ENCODE results near the gene SERINC2. TPM values are rescaled to one million over a fixed set of nuclear protein-coding genes. Genes with fewer than 3 reads are reported as not detected.
"Not testable (repeated sequence)": the region's sequence is repeated elsewhere in the genome, so short reads cannot be mapped to it uniquely, and the experiment has no call there.

Gene SERINC2
- total and polyA plus RNA-seq, 9 of the 15 experiments (the other 6 are each of a cell fraction or from before 2014, with no cell fraction given), result 0.07 to 1.2 (median 0.70) TPM; not detected in 2

GRCh38 chr1:31471452-31472313 lies 58.7 kb downstream of the SERINC2 start (continued):
- TF ChIP-seq MAFG (tag; conservative IDR thresholded peaks at IDR 0.05), result peak; percentile 82
- peak; percentile 91 for TF ChIP-seq MYBL2 (IDR thresholded peaks at IDR 0.05; ENCODE audit: low read depth)
- TF ChIP-seq MYBL2 (CRISPR knock-in tag; IDR thresholded peaks at IDR 0.05; ENCODE audit: borderline replicate concordance); JUN (CRISPR knock-in tag; IDR thresholded peaks at IDR 0.05; ENCODE audit: borderline replicate concordance); CREB1 (IDR thresholded peaks at IDR 0.05); CEBPG (CRISPR knock-in tag; IDR thresholded peaks at IDR 0.05): not testable (repeated sequence)
- TF ChIP-seq ZNF197 (CRISPR knock-in tag; IDR thresholded peaks at IDR 0.05; ENCODE audit: low read depth), result peak; percentile 70
- TF ChIP-seq ZNF589 (CRISPR knock-in tag; IDR thresholded peaks at IDR 0.05; ENCODE audit: low read depth), result peak; percentile 45; the same call in 1 of the 2 replicates
- peak; percentile 82 for TF ChIP-seq RAD51 (IDR thresholded peaks at IDR 0.05; ENCODE audit: borderline replicate concordance, low read depth)
- peak; percentile 79 for TF ChIP-seq ZNF512 (tag; IDR thresholded peaks at IDR 0.05)
- peak; percentile 98 for TF ChIP-seq JUN (IDR thresholded peaks at IDR 0.05; ENCODE audit: borderline replicate concordance, low read depth, low read length)
- peak; percentile 91 for TF ChIP-seq C11orf30 (IDR thresholded peaks at IDR 0.05; ENCODE audit: low read depth)
- TF ChIP-seq ETV1 (tag; conservative IDR thresholded peaks at IDR 0.05; ENCODE audit: low read depth), result peak; percentile 66
- TF ChIP-seq HMGN3 (IDR thresholded peaks at IDR 0.05; ENCODE audit: borderline replicate concordance, extremely low read depth, insufficient read length, low read depth, low read length), result peak; percentile 42
- peak; percentile 63 for TF ChIP-seq ZNF644 (tag; IDR thresholded peaks at IDR 0.05; ENCODE audit: low read depth)
- peak; percentile 65 for TF ChIP-seq VEZF1 (CRISPR knock-in tag; IDR thresholded peaks at IDR 0.05)
- TF ChIP-seq RFX1 (IDR thresholded peaks at IDR 0.05), result peak; percentile 36; the same call in 1 of the 2 replicates
- peak; percentile 46; the same call in 1 of the 2 replicates for TF ChIP-seq ELF1 (tag; IDR thresholded peaks at IDR 0.05)
- 0 out of 2 replicates have a peak, but pooled peaks have one; percentile 74 for TF ChIP-seq ZNF175 (CRISPR knock-in tag; IDR thresholded peaks at IDR 0.05; ENCODE audit: low read depth)
- TF ChIP-seq CREB1 (CRISPR knock-in tag; IDR thresholded peaks at IDR 0.05), result peak; percentile 16; the same call in 1 of the 2 replicates
- TF ChIP-seq CEBPG (tag; conservative IDR thresholded peaks at IDR 0.05 in 1 of 2, IDR thresholded peaks at IDR 0.05 in 1 of 2), result peak in 1 of 2 experiments; percentile 54; a peak in 1 of 4 replicates

All from K562 (cell line).